ENCODE measurements around the gene DEDD.

The DEDD gene

GRCh38 chr1:161115132-161115711 lies 17.2 kb downstream of the DEDD start:
- Histone ChIP-seq H3K4me1 (peaks cover 0 to 54% (median 43%) of the 10 kb centered on the region in 4 donors), H3K27me3 (no peaks in the 10 kb centered on the region), H3K27ac (no peak overlapping the region), H3K4me3 (no peak overlapping the region), H3K36me3 (peaks cover 0 to 7% (median 5%) of the 10 kb centered on the region in 3 donors), H3K9me3 (no peaks in the 10 kb centered on the region)
- no peak for TF ChIP-seq CTCF (IDR thresholded peaks at IDR 0.05)
- no peak for DNase-seq
- intact Hi-C loops (cut with DNase I; ENCODE audit: low total_unique reads) = no loop called here

GRCh38 chr1:161114556-161114955 lies 17.9 kb downstream of the DEDD start:
- Histone ChIP-seq H3K27me3 (no peaks in the 10 kb centered on the region), H3K9me3 (no peaks in the 10 kb centered on the region), H3K4me1 (peaks cover 0 to 47% (median 37%) of the 10 kb centered on the region in 4 donors), H3K36me3 (peaks cover 0 to under 1% (median 0%) of the 10 kb centered on the region in 3 donors), H3K27ac (no peak overlapping the region), H3K4me3 (no peak overlapping the region)
- TF ChIP-seq CTCF (IDR thresholded peaks at IDR 0.05) = no peak
- intact Hi-C loops (cut with DNase I; ENCODE audit: low total_unique reads) = no loop called here
- DNase-seq = no peak

- no peak overlapping the region for H3K27ac ChIP-seq
- H3K27me3 ChIP-seq = no peaks in the 10 kb centered on the region
- peaks cover 0 to 41% (median 31%) of the 10 kb centered on the region in 4 donors for H3K4me1 ChIP-seq
These were observed 18.6 kb downstream of the DEDD start for GRCh38 chr1:161113915-161114314.

DNA sequence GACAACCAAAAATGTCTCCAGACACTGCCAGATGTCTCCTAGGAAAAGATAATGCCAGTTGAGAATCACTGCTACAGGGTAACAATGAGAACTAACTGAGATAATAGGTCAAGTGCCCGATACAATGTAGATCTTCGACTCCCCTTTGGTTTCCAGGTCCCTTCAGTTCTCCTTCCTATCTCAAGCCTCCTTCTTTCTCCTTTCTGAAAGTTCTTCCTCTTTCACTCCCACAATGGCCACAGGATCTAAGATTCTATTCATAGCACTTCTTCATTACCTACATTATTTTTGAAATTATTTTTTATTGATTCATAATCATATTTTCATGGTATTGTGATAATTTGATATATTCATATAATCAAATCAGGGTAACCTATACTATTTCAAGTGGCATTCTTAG lies 20.9 kb downstream of the DEDD start:
- H3K4me1 ChIP-seq = peaks cover 0 to 29% (median 16%) of the 10 kb centered on the region in 4 donors
- TF ChIP-seq CTCF (IDR thresholded peaks at IDR 0.05) = no peak
- no peak for DNase-seq
- no peak overlapping the region for H3K4me3 ChIP-seq
- no peaks in the 10 kb centered on the region for H3K9me3 ChIP-seq
- no peak overlapping the region for H3K27ac ChIP-seq
- no peaks in the 10 kb centered on the region for H3K27me3 ChIP-seq
- no peaks in the 10 kb centered on the region for H3K36me3 ChIP-seq
- intact Hi-C loops (cut with DNase I; ENCODE audit: low total_unique reads) = no loop called here

More at GRCh38 chr1:161113915-161114314, 18.6 kb downstream of the DEDD start:
- no peaks in the 10 kb centered on the region for H3K9me3 ChIP-seq
- no peaks in the 10 kb centered on the region for H3K36me3 ChIP-seq
- no peak for DNase-seq
- H3K4me3 ChIP-seq = no peak overlapping the region
- intact Hi-C loops (cut with DNase I; ENCODE audit: low total_unique reads) = no loop called here
- TF ChIP-seq CTCF (IDR thresholded peaks at IDR 0.05) = no peak

- Histone ChIP-seq H3K36me3 (no peaks in the 10 kb centered on the region), H3K4me3 (no peak overlapping the region), H3K4me1 (peaks cover 0 to 25% (median 12%) of the 10 kb centered on the region in 4 donors), H3K27me3 (no peaks in the 10 kb centered on the region), H3K27ac (no peak overlapping the region), H3K9me3 (no peaks in the 10 kb centered on the region)
- no peak for TF ChIP-seq CTCF (IDR thresholded peaks at IDR 0.05)
- intact Hi-C loops (cut with DNase I; ENCODE audit: low total_unique reads) = no loop called here
- no peak for DNase-seq
These were observed 21.4 kb downstream of the DEDD start for GRCh38 chr1:161111117-161111516.

- intact Hi-C loops (cut with DNase I; ENCODE audit: low total_unique reads) = no loop called here
- Histone ChIP-seq H3K27ac (no peak overlapping the region), H3K36me3 (peaks cover 4 to 17% (median 11%) of the 10 kb centered on the region in 3 donors), H3K4me3 (no peak overlapping the region), H3K4me1 (no peaks in the 10 kb centered on the region), H3K9me3 (no peaks in the 10 kb centered on the region), H3K27me3 (no peaks in the 10 kb centered on the region)
- TF ChIP-seq CTCF (IDR thresholded peaks at IDR 0.05) = no peak
- DNase-seq = no peak
These were observed 26.0 kb downstream of the DEDD start for GRCh38 chr1:161106431-161106830.

Measured in tibial artery (tissue), 4 donors.